Measurements from ENCODE around the gene ATP6V1F. TPM values are rescaled to one million over a fixed set of nuclear protein-coding genes. Genes with fewer than 3 reads are reported as not detected.
A peak's percentile ranks its signal among the peaks of the same experiment; 100 is the strongest.

ATP6V1F gene
- total RNA-seq, 1 experiment from 2014 or later = 115 TPM

DNA sequence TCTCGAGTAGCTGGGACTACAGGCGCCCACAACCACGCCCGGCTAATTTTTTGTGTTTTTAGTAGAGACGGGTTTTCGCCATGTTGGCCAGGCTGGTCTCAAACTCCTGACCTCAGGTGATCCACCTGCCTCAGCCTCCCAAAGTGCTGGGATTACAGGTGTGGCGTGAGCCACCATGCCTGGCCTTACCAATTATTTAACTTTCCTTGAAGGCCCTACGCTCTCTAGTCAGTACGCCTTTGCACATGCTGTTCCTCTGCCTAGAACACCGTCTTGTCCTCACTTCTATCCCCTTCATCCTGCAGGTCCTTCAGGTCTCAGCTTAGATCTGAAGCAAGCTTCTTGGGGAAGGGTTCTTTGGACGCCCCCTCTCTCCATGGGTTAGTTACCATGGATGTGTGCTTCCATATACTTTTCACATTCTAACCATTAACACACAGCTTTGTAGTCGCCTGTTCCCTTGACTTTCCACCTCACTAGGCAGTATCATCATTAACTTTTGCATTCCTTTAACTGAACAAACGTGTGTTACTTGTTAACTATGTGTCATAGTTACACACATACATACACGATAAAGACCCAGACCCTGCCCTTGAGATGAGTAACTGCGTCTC, 592 bp upstream of the ATP6V1F start:
- Mint-ChIP-seq H3K9me3 (no peaks in the 10 kb centered on the region), H3K4me3 (peak overlapping the region; percentile 97 to 98), H3K27ac (no peak overlapping the region), H3K27me3 (ENCODE audit: low read depth) (peaks cover 8% of the 10 kb centered on the region), H3K36me3 (ENCODE audit: insufficient read depth in 1 of 3, low read depth in 3 of 3) (peaks cover 10 to 16% (median 15%) of the 10 kb centered on the region in 3 experiments; a peak in 6 of 7 replicates), H3K4me1 (peaks cover 23 to 34% of the 10 kb centered on the region in 2 experiments)
- Histone ChIP-seq H4K8ac (replicated peaks; ENCODE audit: insufficient read length, low read depth, low read length) (no peak overlapping the region), H4K20me1 (ENCODE audit: control insufficient read depth, insufficient read depth, insufficient read length) (no peaks in the 10 kb centered on the region), H3K79me2 (ENCODE audit: insufficient read depth, low read length) (no peaks in the 10 kb centered on the region; the same call in 1 of the 2 replicates), H3K27me3 (ENCODE audit: insufficient read depth, low read length) (no peaks in the 10 kb centered on the region), H3K18ac (ENCODE audit: insufficient read length, low read depth, low read length) (no peak overlapping the region), H3K4me2 (ENCODE audit: insufficient read depth, insufficient read length, low read length) (peak overlapping the region; percentile 96), H3K56ac (ENCODE audit: insufficient read length, low read depth, low read length) (no peak overlapping the region), H3K23ac (ENCODE audit: insufficient read length, low read depth, low read length) (no peak overlapping the region), H3K4me1 (ENCODE audit: insufficient read depth, low read length) (0 out of 2 replicates have a peak, but pooled peaks cover 3% of the 10 kb centered on the region), H2BK5ac (ENCODE audit: insufficient read length, low read length) (no peak overlapping the region), H2AK5ac (ENCODE audit: insufficient read length, low read length) (no peak overlapping the region), H3T11ph (ENCODE audit: low read length) (no peak overlapping the region), H2BK15ac (ENCODE audit: low read depth, low read length) (no peak overlapping the region), H3K79me1 (ENCODE audit: insufficient read depth, low read depth, low read length, poor library complexity, severe bottlenecking) (no peaks in the 10 kb centered on the region), H4K91ac (ENCODE audit: insufficient read length, low read depth, low read length) (no peak overlapping the region), H3K27ac (ENCODE audit: insufficient read length, low read depth, low read length) (no peak overlapping the region), H2BK12ac (ENCODE audit: insufficient read length, low read depth, low read length) (no peak overlapping the region), H3K14ac (ENCODE audit: insufficient read depth, low read length) (no peak overlapping the region), H2AFZ (ENCODE audit: low read length) (peak overlapping the region; percentile 3), H2BK120ac (ENCODE audit: low read depth, low read length, poor library complexity, severe bottlenecking) (no peak overlapping the region), H2BK20ac (ENCODE audit: low read depth, low read length, poor library complexity, severe bottlenecking) (no peak overlapping the region), H3K23me2 (ENCODE audit: insufficient read length, low read depth, low read length, poor library complexity, severe bottlenecking) (peaks cover 8% of the 10 kb centered on the region), H3K4ac (ENCODE audit: low read depth, low read length) (no peak overlapping the region), H3K9ac (ENCODE audit: extremely low read depth, insufficient read length, low read length) (no peak overlapping the region), H3K9me3 (ENCODE audit: control insufficient read depth, low read depth, low read length) (no peaks in the 10 kb centered on the region), H4K5ac (ENCODE audit: insufficient read length, low read depth, low read length) (no peak overlapping the region)
- TF ChIP-seq, protein P1, sequence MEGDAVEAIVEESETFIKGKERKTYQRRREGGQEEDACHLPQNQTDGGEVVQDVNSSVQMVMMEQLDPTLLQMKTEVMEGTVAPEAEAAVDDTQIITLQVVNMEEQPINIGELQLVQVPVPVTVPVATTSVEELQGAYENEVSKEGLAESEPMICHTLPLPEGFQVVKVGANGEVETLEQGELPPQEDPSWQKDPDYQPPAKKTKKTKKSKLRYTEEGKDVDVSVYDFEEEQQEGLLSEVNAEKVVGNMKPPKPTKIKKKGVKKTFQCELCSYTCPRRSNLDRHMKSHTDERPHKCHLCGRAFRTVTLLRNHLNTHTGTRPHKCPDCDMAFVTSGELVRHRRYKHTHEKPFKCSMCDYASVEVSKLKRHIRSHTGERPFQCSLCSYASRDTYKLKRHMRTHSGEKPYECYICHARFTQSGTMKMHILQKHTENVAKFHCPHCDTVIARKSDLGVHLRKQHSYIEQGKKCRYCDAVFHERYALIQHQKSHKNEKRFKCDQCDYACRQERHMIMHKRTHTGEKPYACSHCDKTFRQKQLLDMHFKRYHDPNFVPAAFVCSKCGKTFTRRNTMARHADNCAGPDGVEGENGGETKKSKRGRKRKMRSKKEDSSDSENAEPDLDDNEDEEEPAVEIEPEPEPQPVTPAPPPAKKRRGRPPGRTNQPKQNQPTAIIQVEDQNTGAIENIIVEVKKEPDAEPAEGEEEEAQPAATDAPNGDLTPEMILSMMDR (conservative IDR thresholded peaks at IDR 0.05) = no peak
- DNase-seq = no peak
- no CpG with 5 or more reads among the region's 15 CpGs for WGBS (ENCODE audit: extremely low coverage, insufficient read length, low lambda C conversion rate)

Data from H9 (cell line).